Testis (tissue), 3 donors: ENCODE results near the gene RHPN2. TPM values are rescaled to one million over a fixed set of nuclear protein-coding genes. Genes with fewer than 3 reads are reported as not detected.
"Not testable (repeated sequence)": the region's sequence is repeated elsewhere in the genome, so short reads cannot be mapped to it uniquely, and the experiment has no call there.

Source experiments
- DNase-seq: peaks from one replicate; pipeline ENCODE4 v3.0.0-alpha.2; 2019
- H3K27ac ChIP-seq, 2 donors: fragments of 200-600 bp; sonication (generic); one replicate each; pipeline ENCODE4 v1.5.1; 2019
- H3K27me3 ChIP-seq: fragments of 200-600 bp; sonication (generic); one replicate; pipeline ENCODE4 v1.5.1; 2019
- H3K36me3 ChIP-seq: fragments of 200-600 bp; sonication (generic); one replicate; pipeline ENCODE4 v1.5.1; 2017; ENCODE audit warnings: low read depth; ENCODE audit errors: missing control alignments
- H3K4me1 ChIP-seq: fragments of 200-600 bp; sonication (generic); one replicate; pipeline ENCODE4 v1.5.1; 2019
- H3K4me3 ChIP-seq, 2 donors: fragments of 200-600 bp; sonication (generic); one replicate each; pipeline ENCODE4 v1.5.1; 2017 to 2019
- H3K9me3 ChIP-seq: fragments of 200-600 bp; sonication (generic); one replicate; pipeline ENCODE4 v1.5.1; 2017
- POLR2A ChIP-seq: fragments of 450-650 bp; IDR thresholded peaks from one replicate; pipeline ENCODE4 v1.6.1; 2017; ENCODE audit warnings: antibody characterized with exemption, mild to moderate bottlenecking, moderate library complexity
- WGBS, 2 donors: methylation state at CpG; one replicate each; pipeline ENCODE4 v1.1.5; 2018; 5-methylcytosine and 5-hydroxymethylcytosine counted together
- intact Hi-C: fragments of 100-400 bp; cut with DNase I; formaldehyde crosslinking; loops from one replicate; pipeline ENCODE4 v1.15.1; 2023; ENCODE audit warnings: low total_unique reads
- polyA plus RNA-seq: library from polyadenylated mRNA; stranded (reverse); fragments of 350-450 nt; fragmentation: Illumina TruSeq; extraction: RNeasy Lipid Tissue Mini Kit (QIAGEN cat#74804); gene quantifications from one replicate; pipeline ENCODE4 v1.2.3, GENCODE V29; 2014; ENCODE audit warnings: low read depth, low replicate concordance; ENCODE audit not compliant: insufficient read depth
- total RNA-seq, 2 donors: library from RNA; depleted of rRNA; stranded (reverse); fragments of >200 nt; gene quantifications; one replicate each; pipeline ENCODE4 v1.2.3, GENCODE V29; 2016
- TF ChIP-seq, protein P1 (sequence below), 3 experiments: fragments of 450-650 bp in 2 of 3; fragments of 200-600 bp in 1 of 3; sonication (generic) in 1 of 3; IDR thresholded peaks; one replicate each; pipeline ENCODE4 v1.5.1; 2016 to 2019; ENCODE audit warnings: antibody characterized with exemption in 3 of 3, mild to moderate bottlenecking in 2 of 3, moderate library complexity in 1 of 3

Gene RHPN2
- total and polyA plus RNA-seq, 3 donors from 2014 or later, result 3.5 to 8.1 (median 4.0) TPM

GRCh38 chr19:33035461-33035860 is 29.2 kb downstream of the RHPN2 start:
- intact Hi-C loops, result no loop called here
- no peaks in the 10 kb centered on the region for H3K9me3 ChIP-seq
- H3K36me3 ChIP-seq, result no peaks in the 10 kb centered on the region
- 81 to 90% methylated on average over 10 of the region's 10 CpGs for WGBS, 2 donors
- no peak for TF ChIP-seq POLR2A
- TF ChIP-seq, protein P1, sequence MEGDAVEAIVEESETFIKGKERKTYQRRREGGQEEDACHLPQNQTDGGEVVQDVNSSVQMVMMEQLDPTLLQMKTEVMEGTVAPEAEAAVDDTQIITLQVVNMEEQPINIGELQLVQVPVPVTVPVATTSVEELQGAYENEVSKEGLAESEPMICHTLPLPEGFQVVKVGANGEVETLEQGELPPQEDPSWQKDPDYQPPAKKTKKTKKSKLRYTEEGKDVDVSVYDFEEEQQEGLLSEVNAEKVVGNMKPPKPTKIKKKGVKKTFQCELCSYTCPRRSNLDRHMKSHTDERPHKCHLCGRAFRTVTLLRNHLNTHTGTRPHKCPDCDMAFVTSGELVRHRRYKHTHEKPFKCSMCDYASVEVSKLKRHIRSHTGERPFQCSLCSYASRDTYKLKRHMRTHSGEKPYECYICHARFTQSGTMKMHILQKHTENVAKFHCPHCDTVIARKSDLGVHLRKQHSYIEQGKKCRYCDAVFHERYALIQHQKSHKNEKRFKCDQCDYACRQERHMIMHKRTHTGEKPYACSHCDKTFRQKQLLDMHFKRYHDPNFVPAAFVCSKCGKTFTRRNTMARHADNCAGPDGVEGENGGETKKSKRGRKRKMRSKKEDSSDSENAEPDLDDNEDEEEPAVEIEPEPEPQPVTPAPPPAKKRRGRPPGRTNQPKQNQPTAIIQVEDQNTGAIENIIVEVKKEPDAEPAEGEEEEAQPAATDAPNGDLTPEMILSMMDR (IDR thresholded peaks at IDR 0.05), result no peak
- no peak for DNase-seq
- no peak overlapping the region for H3K4me3 ChIP-seq
- no peaks in the 10 kb centered on the region for H3K4me1 ChIP-seq
- no peak overlapping the region for H3K27ac ChIP-seq
- H3K27me3 ChIP-seq, result no peaks in the 10 kb centered on the region

GRCh38 chr19:33032218-33032781 is 32.4 kb downstream of the RHPN2 start:
- no peak overlapping the region for H3K4me3 ChIP-seq
- no peak overlapping the region for H3K27ac ChIP-seq
- H3K27me3 ChIP-seq, result no peaks in the 10 kb centered on the region
- whole genome bisulfite sequencing, 2 donors, result 73 to 75% methylated on average over 8 of the region's 8 CpGs
- no peaks in the 10 kb centered on the region for H3K9me3 ChIP-seq
- H3K4me1 ChIP-seq, result no peaks in the 10 kb centered on the region
- intact Hi-C loops, result no loop called here
- no peaks in the 10 kb centered on the region for H3K36me3 ChIP-seq
- peak; percentile 23 for DNase-seq
- TF ChIP-seq, protein P1 (IDR thresholded peaks at IDR 0.05), result no peak
- no peak for TF ChIP-seq POLR2A

GRCh38 chr19:33029746-33030303 is 34.9 kb downstream of the RHPN2 start:
- TF ChIP-seq, protein P1 (IDR thresholded peaks at IDR 0.05), result no peak
- TF ChIP-seq POLR2A, result no peak
- intact Hi-C loops, result no loop called here
- Histone ChIP-seq H3K27ac (no peak overlapping the region), H3K36me3 (no peaks in the 10 kb centered on the region), H3K4me1 (no peaks in the 10 kb centered on the region), H3K4me3 (no peak overlapping the region), H3K27me3 (no peaks in the 10 kb centered on the region), H3K9me3 (no peaks in the 10 kb centered on the region)
- DNase-seq, result no peak
- 91 to 92% methylated on average over 9 of the region's 9 CpGs for WGBS, 2 donors

DNA sequence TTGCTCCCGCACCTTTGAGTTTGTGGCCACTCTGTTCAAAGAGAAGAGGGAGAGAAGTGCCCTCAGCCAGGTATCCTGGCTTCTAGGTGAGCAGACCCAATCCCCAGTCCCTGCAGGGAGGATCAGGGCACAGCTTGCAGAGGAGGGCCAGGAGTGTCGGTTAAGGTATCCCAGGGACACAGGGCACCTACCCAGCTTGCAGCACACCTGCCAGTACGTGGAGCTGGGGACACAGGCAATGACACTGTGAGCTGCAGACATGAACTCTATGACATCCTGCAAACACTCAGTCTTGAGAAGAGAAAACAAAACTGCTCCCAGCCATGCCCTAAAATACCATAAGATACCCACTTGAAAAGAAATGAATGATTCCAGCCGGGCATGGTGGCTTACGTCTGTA is 38.1 kb downstream of the RHPN2 start:
- H3K27ac ChIP-seq, intact Hi-C loops, H3K36me3 ChIP-seq, H3K4me1 ChIP-seq, H3K27me3 ChIP-seq, H3K9me3 ChIP-seq, H3K4me3 ChIP-seq, DNase-seq: not testable (repeated sequence)
- 89 to 99% methylated on average over 4 to 5 of the region's 5 CpGs for WGBS, 2 donors

DNA sequence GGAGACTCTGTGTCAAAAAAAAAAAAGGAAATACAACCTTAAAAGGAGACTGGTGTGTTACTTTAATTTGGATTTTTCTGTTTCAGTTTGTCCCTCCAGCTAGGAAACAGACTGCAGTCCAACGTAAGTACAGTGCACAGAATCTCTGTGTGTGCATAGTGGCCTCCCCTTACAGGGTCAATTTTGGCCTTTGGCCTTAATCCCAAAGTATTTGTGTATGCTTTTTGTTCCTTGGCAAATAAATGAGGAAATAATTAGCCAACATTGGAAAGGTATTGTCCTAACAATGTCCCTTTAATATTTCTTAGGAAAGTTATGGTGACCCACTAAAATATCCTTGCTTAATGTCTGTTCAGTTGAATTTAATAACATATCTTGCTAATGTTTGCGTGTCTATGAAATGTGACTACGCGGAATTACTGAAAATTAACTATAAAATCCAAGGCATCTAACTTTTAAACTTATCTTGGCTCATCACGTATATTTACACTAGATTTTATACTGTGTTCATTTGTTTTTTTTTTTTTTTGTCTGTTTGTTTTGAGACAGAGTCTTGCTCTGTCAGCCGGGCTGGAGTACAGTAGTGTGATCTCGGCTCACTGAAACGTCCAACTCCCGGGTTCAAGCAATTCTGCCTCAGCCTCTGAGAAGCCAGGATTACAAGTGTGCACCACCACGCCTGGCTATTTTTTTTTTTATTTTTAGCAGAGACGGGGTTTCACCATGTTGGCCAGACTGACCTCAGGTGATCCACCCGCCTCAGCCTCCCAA is 39.0 kb downstream of the RHPN2 start:
- H3K36me3 ChIP-seq, H3K4me3 ChIP-seq, DNase-seq, H3K27me3 ChIP-seq, intact Hi-C loops, H3K4me1 ChIP-seq, H3K9me3 ChIP-seq, H3K27ac ChIP-seq: not testable (repeated sequence)
- 67 to 76% methylated on average over 12 of the region's 12 CpGs for WGBS, 2 donors
